ENCODE data around the gene GRAMD1A.

The GRAMD1A gene

DNA sequence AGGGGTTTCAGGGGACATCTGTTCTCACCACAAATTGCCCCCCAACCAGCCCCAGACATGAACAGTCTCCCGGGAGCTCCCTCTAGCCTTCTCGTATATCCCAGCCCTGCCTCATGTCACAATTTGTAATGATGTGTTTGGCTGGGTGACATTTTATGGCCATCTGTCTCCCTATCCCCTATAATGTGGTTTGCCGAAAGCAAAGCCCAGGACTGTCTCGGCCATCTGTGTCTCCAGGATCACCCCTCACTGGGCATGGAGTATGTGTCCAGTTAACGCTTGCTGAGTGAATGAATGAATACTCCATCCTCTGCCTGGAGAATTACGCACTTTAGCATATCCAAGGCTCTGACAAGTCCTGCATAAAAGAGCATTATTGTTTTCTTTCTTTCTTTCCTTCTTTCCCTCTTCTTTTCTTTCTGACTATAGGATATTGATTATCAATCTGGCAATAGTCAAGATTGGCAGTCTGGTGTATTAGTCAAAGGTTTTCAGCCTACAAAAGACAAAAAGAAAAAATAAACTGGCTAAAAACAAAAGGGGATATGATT is 56.5 kb downstream of the GRAMD1A start:
- DNase-seq: no peak

DNA sequence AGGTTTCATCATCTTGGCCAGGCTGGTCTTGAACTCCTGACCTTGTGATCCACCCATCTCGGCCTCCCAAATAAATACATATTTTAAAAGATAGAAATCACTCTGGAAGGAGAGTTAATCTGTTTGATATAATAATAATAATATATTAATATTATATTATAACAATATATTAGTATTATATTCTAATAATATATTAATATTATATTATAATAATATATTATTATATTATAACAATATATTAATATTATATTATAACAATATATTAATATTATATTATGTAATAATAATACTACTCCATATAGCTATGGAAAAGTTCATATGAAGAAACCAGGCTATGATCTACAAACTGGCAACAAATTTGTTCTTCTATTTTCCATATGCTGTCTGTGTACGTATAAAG is 58.2 kb downstream of the GRAMD1A start:
- no peak for DNase-seq

DNA sequence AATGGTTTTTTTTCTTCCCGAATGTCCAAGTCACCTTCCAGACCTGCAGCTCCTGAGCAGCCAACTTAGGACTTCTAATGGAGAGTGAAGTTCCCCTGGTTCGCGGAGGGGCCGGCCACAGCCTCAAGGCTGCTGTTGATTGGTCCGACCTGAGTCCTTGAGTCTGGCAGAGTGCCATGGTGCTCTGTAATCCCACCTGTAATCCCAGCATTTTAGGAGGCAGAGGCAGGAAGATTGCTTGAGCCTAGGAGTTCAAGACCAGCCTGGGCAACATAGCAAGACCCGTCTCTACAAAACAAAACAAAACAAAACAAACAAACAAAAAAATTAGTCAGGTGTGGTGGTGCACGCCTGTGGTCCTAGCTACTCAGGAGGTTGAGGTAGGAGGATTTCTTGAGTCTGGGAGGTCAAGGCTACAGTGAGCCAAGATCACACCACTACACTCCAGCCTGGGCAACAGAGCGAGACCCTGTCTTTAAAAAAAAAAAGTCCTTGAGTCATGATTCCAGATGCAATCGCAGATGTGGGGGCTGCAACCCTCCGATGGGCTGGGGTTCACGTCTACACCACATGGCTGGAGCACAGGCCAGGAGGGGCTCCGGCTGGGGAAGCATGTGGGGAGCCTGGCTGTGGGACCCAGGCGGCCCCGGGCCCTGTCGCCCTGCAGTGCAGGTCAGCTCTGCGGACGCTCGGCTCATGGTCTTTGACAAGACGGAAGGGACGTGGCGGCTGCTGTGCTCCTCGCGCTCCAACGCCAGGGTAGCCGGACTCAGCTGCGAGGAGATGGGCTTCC is 59.1 kb downstream of the GRAMD1A start:
- no peak for DNase-seq

DNA sequence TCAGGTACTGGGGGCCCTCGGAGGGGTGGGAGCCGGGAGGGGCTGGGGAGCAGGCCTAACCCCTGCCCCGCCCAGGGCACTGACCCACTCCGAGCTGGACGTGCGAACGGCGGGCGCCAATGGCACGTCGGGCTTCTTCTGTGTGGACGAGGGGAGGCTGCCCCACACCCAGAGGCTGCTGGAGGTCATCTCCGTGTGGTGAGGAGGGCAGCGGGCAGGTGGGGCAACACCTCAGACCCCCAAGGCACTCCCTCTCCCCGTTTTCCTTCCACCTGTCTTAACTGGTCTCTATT is 59.6 kb downstream of the GRAMD1A start:
- no peak for DNase-seq

DNA sequence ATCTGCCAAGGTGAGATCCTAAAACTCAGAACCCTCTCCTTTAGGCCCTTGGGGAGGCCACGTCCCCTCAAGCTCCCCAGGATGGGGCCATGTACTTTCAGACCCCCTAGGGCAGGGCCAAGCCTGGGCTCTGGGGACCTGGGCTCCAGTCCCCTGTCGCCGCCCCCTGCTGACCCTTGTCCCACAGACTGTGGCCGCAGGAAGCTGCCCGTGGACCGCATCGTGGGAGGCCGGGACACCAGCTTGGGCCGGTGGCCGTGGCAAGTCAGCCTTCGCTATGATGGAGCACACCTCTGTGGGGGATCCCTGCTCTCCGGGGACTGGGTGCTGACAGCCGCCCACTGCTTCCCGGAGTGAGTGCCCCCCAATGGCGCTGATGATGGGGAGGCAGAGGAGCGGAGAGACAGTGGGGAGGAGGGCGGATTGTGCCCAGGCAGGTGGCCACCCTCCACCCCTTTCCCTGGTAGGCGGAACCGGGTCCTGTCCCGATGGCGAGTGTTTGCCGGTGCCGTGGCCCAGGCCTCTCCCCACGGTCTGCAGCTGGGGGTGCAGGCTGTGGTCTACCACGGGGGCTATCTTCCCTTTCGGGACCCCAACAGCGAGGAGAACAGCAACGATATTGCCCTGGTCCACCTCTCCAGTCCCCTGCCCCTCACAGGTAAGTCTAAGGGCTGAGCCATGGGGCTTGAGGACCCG is 60.2 kb downstream of the GRAMD1A start:
- no peak for DNase-seq

DNA sequence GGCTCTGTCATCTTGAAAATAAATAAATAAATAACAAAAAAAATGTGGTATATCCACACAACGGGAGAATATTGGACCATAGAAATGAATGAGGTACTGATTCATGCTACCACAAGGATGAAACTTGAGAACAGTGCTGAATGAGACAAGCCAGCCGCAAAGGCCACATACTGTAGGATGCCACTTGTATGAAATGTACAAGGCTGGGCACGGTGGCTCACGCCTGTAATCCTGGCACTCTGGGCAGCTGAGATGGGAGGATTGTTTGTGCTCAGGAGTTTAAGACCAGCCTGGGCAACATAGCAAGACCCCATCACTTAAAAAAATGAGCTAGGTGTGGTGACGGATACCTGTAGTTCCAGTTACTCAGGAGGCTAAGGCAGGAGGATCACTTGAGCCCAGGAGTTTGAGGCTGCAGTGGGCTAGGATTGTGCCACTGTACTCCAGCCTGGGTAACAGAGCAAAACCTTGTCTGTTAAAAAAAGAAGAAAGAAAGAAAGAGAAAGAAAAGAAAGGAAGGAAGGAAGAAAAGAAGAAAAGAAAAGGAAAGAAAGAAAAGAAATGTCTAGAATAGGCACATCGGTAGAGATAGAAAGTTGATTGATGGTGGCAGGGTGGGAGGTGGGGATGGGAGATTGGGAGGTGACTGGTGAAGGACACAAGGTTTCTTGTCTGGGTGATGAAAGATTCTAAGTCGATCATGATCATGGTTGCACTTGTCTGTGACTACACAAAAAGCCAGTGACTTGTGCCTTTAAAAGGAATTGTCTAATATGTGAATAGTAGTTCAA is 61.7 kb downstream of the GRAMD1A start:
- DNase-seq: no peak

DNA sequence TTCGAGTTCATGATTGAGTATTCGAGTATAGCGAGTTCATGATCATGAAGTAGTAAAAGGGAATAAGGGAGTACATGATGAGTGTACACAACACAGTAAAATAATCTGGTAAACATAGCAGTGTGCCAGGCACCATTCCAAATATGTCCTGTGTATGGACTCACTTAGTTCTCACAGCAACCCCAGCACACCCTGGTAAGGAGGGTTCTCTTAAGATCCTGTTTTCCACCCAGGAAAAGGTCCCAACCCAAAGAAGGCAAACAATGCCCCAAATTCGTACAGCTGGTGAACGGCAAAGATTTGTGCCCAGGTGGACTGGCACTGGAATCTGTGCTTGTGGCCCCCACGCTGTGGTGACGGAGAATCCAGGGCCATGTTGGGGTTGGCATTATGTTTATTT is 62.8 kb downstream of the GRAMD1A start:
- no peak for DNase-seq

DNA sequence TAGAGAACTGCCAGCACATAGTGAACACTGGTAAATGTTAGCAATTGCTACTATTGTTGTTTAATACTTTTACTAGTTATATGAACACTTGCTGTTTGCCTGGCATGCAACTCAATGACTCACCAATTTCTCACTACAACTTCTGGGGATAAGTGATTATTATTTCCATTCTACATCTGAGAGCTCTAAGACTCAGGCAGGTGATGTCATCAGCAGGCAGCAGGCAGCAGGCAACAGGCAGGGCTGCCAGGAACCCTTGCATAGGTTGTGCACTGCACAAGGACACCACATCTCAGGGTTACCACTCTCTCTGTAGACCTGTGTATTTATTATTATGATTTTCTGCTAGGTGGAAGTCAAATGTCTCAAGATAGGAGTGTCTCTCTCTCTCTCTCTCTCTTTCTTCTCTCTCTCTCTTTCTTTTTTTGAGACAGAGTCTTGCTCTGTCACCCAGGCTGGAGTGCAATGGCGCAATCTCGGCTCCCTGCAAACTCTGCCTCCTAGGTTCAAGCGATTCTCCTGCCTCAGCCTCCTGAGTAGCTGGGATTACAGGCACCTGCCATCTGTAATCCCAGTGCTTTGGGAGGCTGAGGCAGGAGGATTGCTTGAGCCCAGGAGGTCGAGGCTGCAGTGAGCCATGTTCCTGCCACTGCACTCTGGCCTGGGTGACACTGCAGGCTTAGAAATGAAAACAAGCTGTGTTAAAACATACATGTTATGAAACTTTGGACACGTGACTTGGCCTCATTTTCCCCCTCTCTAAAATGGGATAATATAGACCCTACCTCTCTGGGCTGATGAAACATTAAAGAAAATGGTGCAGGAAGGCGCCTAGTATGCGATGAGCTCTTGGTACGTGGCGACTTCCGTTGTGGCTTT is 64.1 kb downstream of the GRAMD1A start:
- no peak for DNase-seq

DNA sequence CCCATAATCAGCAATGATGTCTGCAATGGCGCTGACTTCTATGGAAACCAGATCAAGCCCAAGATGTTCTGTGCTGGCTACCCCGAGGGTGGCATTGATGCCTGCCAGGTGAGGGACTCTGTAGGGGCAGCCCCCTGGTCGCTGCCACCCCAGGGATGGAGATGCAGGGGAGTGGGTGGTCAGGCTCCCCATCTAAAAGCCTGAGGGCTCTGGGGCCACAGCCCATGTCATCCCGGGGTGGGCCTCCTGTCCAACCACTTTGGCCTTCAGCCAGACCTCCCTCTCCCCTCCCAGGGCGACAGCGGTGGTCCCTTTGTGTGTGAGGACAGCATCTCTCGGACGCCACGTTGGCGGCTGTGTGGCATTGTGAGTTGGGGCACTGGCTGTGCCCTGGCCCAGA is 65.5 kb downstream of the GRAMD1A start:
- no peak for DNase-seq

DNA sequence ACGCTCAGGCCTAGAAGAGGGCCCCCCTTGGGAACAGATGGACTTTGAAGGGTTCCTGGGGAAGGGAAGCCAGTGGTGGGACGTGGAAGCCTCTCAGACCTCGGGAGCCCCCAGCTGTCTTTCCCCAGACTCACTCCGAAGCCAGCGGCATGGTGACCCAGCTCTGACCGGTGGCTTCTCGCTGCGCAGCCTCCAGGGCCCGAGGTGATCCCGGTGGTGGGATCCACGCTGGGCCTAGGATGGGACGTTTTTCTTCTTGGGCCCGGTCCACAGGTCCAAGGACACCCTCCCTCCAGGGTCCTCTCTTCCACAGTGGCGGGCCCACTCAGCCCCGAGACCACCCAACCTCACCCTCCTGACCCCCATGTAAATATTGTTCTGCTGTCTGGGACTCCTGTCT is 66.0 kb downstream of the GRAMD1A start:
- DNase-seq: no peak

DNA sequence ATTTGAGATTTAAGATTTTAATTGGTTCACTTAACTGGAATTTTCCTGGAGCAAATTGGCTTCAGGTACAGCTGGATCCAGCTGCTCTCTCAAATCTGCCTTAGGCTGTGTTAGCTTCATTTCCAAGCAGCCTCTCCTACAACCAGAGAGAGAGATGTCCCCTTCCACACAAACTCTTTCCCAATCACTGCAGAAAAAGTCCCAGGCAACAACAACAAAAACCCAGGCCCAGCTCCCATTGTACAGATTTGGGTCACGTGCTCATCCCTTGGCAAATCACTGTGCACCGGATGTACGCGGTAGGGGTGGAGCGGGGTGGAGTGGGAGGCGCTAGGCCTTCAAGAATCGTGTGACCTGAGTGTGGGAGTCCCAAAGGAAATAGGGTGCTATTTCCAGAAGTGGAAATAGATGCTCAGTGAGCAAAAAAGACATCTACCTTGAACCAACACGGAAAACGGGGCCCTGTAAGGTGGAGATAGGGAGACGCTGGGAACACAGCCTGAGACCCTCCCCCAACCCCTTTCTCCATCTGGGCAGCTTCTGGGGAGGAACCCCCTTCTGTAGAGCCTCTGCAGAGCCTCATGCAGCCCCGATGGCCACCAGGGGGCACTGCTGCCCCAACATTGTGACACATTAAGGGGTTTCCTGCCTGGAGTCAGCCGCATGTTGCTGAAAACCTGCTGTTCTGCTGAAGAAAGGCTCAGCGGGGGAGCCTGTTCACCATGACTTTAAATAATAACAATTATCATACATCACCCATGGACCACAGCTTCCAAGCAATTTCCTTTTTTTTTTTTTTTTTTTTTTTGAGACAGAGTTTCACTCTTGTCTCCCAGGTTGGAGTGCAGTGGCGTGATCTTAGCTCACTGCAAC is 66.8 kb downstream of the GRAMD1A start:
- peak; percentile 79 to 94 (median 89) for DNase-seq

DNA sequence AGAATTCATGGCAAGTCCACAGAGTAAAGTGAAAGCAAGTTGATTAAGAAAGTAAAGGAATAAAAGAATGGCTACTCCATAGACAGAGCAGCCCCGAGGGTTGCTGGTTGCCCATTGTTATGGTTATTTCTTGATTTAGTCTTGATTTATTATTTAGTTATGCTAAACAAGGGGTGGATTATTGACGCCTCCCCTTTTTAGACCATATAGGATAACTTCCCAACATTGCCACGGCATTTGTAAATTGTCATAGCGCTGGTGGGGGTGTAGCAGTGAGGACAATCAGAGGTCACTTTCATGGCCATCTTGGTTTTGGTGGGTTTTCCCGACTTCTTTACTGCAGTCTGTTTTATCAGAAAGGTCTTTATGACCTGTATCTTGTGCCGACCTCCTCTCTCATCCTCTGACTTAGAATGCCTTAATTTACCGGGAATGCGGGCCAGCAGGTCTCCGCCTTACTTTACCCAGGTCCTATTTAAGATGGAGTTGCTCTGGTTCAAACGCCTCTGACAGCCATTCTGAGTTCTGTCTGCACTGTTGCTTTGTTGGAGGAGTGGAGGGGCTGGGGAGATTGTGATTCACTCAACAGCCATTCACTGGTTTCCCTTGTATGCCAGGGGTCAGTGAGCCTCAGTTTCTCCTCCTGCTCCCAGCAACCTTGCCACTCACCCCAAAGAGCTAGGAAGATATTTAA is 69.0 kb downstream of the GRAMD1A start:
- DNase-seq: no peak

DNA sequence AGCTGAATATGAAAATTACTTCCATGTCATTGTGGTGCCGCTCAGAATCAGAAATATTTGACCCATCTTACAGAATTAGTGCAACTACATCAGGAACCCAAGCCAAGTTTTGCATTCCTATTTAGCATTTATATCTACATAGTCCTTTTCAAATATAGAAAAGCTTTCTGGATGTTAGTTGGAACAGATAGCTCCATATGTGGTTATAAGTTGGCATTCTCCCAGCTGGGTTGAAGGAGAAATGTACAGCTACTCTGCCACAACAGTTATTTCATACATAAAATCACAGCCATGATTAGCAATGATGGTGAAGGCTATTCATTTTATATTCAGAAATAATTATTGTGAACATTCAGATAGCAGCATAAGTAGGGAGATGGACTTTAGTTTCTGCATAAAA is 69.6 kb downstream of the GRAMD1A start:
- no peak for DNase-seq

DNA sequence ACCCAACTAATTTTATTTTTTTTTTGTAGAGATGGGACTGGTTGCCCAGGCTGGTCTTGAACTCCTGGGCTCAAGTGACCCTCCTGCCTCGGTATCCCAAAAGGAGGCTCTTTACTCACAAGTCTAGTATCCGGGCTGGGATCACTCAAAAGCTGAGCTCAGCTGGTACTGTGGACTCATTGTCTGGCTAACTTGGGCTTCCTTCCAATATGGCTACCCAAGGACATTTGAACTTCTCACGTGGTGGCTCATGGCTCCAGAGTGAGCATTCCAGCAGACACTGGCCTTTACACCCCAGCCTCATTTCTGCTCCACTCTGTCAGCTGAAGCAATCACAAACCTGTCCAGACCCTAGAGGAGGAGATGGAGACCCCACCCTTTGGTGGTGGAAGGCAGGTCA is 70.3 kb downstream of the GRAMD1A start:
- DNase-seq: no peak

DNA sequence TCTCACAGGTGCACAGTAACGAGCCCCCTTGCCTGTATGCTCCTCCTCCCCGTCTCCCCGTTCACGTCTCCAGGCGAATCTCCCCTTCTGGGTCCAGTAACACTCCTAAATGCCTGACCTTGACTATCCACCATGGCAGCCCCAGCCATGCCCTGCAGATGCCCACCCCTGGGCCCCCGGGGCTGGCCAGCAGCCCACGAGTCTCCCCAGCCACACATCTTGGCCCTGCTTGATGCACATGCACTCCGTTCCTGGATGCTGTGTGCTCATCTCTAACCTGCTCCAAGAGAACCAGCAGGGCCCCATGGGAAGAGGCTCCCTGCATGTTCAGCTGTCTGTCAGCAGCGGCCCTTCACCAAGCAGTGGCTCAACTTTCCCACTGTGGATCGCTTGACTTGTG is 73.4 kb downstream of the GRAMD1A start:
- no peak for DNase-seq

DNA sequence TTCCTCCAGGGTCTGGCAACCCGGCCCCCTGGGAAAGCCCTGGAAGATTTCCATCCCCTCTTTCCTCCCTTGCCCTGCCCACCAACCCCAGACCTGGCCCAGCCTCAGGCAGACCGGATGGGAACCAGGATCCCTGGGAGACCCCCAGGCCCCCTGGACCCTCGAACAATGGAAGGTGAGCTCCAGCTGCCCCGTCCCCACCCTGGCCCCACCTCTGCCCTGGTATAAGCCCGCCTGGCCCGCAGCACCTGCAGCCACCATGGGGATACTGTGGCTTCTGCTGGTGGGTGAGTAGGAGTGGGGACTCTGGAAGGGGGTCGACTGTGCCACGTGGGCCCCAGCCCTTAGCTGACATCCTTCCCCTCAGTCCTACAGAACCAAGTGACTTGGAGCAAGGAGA is 73.8 kb downstream of the GRAMD1A start:
- no peak for DNase-seq

DNA sequence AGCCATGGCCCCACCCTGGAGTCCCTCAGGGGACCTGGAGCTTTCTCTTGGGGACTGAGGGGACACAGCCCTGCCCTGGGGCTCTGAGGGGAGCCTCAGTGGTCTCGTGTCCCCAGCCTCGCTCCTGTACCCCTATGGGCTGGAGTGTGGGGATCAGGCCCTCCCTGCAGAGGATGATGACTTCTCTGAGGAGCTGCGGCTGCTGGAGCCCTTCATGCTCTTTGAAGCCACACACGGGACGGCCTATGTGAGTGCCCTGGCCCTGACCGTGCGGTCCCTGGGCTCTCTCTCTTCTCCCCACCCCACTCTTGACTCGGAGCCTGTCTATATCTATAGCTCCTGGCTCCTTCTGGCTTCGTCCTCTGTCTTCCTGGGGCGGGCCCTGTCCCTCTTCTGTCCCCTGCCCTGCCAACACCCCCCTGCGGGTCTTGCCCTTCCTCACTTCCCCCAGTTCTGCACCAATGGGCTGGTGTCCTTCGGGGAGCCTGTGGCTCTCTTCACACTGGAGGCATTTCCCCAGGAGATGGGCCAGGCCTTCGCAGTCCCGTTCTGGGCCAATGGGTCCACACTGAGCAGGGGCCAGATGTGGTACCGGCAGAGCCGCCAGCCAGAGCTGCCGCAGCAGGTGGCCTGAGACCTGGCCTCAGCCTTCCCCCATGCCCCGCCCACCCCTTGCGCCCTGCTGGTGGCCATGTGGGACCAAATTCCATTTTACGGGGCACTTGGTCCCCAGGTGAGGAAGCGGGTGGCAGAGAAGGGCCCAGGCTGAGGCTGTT is 74.5 kb downstream of the GRAMD1A start:
- no peak for DNase-seq

DNA sequence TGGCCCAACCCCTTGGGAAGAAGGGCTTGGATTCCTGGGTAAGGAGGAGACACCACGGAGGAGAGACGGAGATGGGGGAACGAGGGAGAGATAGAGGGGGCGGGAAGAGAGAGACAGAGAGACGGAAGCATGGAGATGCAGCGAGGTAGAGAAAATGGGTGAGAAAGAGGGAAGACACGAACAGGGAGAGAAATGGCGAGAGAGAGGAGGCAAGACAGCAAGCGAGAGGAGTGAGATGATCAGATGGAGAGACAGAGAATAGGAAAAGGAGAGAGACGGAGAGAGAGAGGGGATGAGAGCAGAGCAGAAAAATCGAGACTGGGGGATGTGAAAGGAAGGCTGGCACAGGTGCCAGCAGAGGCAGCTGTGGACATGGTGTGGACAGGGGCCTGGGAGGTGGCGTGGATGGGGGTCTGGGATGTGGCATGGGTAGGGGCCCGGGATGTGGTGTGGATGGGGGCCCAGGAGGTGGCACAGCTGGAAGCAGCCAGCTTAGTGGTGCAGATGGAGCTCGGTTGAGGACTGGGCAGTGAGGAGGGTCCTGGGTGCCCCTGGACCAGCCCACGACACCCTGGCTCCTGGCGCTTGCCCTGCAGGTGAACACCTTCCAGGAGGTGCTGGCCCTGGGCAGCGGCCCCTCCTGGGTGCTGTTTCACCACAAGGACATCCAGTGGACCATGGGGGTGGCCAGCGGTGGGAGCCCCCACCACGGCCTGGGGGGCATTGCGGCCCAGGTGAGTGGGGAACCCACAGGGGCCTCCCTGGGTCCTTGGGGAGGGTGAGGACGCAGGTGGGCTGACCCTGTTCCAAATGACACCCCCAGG is 75.3 kb downstream of the GRAMD1A start:
- no peak for DNase-seq

DNA sequence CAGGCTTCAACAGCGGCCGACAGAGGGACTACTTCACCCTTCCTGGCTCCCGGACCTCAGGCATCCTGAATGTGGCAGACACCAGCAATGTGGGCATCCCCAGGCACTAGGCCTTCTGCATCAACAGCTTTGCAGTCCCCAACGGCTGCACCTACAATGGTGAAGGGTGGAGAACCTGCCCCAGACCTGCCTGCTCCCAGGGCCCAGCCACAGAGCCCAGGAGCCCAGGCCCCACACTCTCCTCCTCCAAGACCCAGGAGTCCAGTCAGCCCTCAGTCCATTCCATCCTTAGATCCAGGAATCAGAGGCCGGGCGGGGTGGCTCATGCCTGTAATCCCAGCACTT is 75.9 kb downstream of the GRAMD1A start:
- DNase-seq: no peak
